Loucy (cell line): ENCODE results near the gene TSPO2.

ENCODE experiments used
- EZH2phosphoT487 ChIP-seq: fragments of 200-600 bp; IDR thresholded peaks from 2 replicates; pipeline ENCODE4 v1.6.1; 2018; ENCODE audit warnings: antibody characterized with exemption, mild to moderate bottlenecking, moderate library complexity, borderline replicate concordance
- TF ChIP-seq, protein P1 (sequence below): fragments of 200-600 bp; sonication (generic); conservative IDR thresholded peaks from 2 replicates; pipeline ENCODE4 v1.5.1; 2014; ENCODE audit warnings: mild to moderate bottlenecking, antibody characterized with exemption, low read length

DNA sequence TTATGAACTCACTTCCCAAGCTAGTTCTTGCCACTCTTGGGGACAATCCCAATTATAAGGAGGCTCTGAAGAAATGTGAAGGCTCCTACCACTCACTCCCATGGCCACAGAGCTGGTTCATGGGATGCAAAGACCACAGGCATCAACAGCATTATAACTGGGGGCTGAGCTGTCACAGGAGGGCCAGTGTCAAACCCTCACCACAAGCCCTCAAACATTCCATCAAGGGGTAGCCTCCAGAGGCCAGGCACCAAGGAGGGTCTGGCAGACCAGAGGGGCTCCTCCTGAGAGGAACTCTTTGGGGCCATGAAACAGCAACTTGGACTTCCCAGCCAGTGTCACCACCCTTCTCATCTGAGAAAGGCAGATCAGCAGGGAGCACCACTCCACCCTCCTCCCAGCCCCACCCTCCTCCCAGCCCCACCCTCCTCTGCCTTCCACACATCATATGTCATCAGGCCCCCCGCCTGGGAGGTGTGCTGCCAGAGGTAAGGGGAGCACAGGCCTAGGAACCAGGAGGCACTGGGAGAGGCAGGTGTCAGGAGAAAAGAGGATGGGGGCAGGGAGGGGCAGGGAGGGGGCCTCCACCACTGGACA, 1.2 kb upstream of the TSPO2 start:
- TF ChIP-seq, protein P1, sequence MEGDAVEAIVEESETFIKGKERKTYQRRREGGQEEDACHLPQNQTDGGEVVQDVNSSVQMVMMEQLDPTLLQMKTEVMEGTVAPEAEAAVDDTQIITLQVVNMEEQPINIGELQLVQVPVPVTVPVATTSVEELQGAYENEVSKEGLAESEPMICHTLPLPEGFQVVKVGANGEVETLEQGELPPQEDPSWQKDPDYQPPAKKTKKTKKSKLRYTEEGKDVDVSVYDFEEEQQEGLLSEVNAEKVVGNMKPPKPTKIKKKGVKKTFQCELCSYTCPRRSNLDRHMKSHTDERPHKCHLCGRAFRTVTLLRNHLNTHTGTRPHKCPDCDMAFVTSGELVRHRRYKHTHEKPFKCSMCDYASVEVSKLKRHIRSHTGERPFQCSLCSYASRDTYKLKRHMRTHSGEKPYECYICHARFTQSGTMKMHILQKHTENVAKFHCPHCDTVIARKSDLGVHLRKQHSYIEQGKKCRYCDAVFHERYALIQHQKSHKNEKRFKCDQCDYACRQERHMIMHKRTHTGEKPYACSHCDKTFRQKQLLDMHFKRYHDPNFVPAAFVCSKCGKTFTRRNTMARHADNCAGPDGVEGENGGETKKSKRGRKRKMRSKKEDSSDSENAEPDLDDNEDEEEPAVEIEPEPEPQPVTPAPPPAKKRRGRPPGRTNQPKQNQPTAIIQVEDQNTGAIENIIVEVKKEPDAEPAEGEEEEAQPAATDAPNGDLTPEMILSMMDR = no peak
- no peak for TF ChIP-seq EZH2phosphoT487
